Motor neuron (in vitro differentiated cells): ENCODE results near the gene ZFC3H1. TPM values are rescaled to one million over a fixed set of nuclear protein-coding genes. Genes with fewer than 3 reads are reported as not detected.
A peak's percentile ranks its signal among the peaks of the same experiment; 100 is the strongest.

Experiments
- ATAC-seq, 8 experiments: fragments of 200-7000 bp; cut with Tn5 transposase; replicated peaks in 6 of 8; 2 replicates each; pipeline ENCODE4 v1.8.0; 2021; ENCODE audit warnings: mild to moderate bottlenecking in 8 of 8, moderate library complexity in 8 of 8
- H3K27ac ChIP-seq, 2 donors: fragments of 250-450 bp; sonication (Bioruptor Pico); 2 replicates each; pipeline ENCODE4 v1.9.0; 2021; ENCODE audit warnings: antibody characterized with exemption in 2 of 2, mild to moderate bottlenecking in 2 of 2, moderate library complexity in 1 of 2
- H3K4me1 ChIP-seq, 2 donors: fragments of 250-450 bp; sonication (Bioruptor Pico); replicated peaks in 1 of 2; 2 replicates each; pipeline ENCODE4 v1.6.1; 2021; ENCODE audit warnings: antibody characterized with exemption in 2 of 2, mild to moderate bottlenecking in 2 of 2, moderate library complexity in 1 of 2
- H3K4me3 ChIP-seq, 5 donors: fragments of 250-450 bp; sonication (Bioruptor Pico); 2 replicates each; pipeline ENCODE4 v1.9.0; 2021; ENCODE audit warnings: antibody characterized with exemption in 5 of 5, mild to moderate bottlenecking in 5 of 5, moderate library complexity in 4 of 5
- WGBS, 10 experiments: fragments of 450-650 bp; shearing (Covaris generic); methylation state at CpG; one replicate each; pipeline ENCODE4 v1.0.0; 2022; 5-methylcytosine and 5-hydroxymethylcytosine counted together
- in situ Hi-C, 9 experiments: fragments of 400-800 bp; cut with MboI; loops; one replicate each; pipeline ENCODE4 v1.15.0; 2021; ENCODE audit warnings: low sequenced_read_pairs in 9 of 9, low pct_unique_long_range_greater_than_20kb in 2 of 9; ENCODE audit not compliant: unreplicated experiment in 9 of 9
- total RNA-seq, 8 experiments: library from RNA; unstranded; fragments of 300-600 nt; gene quantifications; 2 replicates each; pipeline versions ENCODE4 v1.2.3 to v1.2.4, GENCODE V29; 2022

Gene ZFC3H1
- total RNA-seq, 8 experiments from 2014 or later = 16.8 to 63.4 (median 27.9) TPM

DNA sequence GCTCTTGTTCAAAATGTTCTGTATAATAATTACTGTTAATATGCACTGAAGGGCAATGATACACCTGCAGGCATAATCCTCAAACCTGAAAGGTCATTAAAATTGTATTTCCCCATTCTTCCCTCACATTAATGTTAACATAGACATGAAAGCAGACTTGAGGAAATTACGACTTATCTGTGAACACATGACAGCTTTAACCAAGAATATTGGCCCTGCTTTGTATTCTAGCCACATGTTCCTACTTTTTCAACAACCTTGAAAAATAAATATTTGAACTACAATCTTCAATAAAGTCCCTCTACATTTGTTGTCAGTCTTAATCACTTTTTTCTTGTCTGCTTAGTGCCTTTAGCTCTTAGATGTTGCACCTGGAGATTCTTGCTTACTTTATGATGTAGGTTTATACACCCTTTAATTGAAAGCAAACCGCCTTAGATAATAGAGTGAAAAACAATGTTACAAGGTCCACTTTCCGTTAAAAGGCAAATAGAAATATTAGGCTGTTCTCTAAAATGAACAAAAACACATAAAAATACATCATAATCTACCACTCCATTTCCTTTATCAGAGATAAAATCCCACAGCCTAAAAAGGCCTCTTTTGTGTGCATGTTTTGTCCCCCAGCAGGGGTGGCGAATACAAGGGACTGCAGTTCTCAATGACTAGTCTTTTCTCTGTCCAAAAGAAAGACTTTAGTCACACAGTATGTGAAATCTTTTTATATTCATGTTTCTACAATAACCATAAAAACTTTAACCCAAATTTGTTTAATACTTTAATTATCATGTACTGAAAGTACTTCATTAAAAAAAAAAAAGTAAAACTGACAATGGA, 55.9 kb downstream of the ZFC3H1 start:
- in situ Hi-C loops = no loop called here
- no peaks in the 10 kb centered on the region for H3K4me1 ChIP-seq
- no peak overlapping the region for H3K4me3 ChIP-seq
- H3K27ac ChIP-seq = no peak overlapping the region
- 80 to 100% (median 95%) methylated on average over 1 to 4 of the region's 4 CpGs; no CpG with 5 or more reads in 2 of the 10 experiments for WGBS, 10 experiments
- ATAC-seq = no peak

DNA sequence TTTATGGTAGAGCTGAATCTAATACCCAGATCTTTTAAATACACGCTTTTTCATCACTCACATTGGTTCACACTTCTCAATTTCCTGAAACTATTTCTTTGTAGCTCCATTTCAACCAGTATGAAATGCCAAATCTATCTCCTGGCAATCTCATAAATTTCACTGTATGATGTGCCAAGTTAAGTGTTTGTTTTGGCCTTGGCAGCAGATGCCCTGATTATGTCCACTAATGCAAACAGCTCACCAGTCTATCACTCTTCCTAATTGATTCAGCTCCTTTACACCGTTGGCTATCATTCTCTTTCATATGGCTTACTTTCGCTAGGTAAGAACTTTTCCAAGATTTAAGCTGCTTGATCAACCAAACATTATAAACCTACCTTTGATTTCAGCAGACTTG, 58.6 kb downstream of the ZFC3H1 start:
- no peaks in the 10 kb centered on the region for H3K4me1 ChIP-seq
- in situ Hi-C loops = no loop called here
- H3K4me3 ChIP-seq = no peak overlapping the region
- WGBS, 10 experiments = 70 to 100% (median 91%) methylated on average over 1 to 3 of the region's 3 CpGs; no CpG with 5 or more reads in 2 of the 10 experiments
- ATAC-seq = peak in 1 of 8 experiments; percentile 69
- no peak overlapping the region for H3K27ac ChIP-seq

GRCh38 chr12:71602761-71603577, 60.7 kb downstream of the ZFC3H1 start:
- in situ Hi-C loops = no loop called here
- ATAC-seq = no peak

DNA sequence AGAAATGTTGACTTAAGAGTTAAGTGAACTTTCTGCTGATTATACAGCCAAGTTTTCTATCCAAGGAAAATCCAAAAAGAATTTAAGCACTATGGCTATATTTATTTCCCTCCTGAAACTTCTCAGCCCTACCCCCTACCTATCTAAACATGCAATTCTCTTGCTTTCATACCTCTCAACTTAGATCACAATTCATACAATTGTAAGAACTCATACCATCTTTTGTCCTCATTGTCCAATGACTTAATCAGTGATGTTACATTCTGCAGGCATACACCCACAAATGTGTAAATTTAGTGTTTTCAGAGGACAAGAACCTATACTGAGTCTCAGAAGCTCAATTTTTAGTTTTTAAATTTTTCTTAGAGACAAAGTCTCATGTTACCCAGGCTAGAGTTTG, 62.1 kb downstream of the ZFC3H1 start:
- ATAC-seq = no peak
- in situ Hi-C loops = no loop called here
- H3K4me1 ChIP-seq = no peaks in the 10 kb centered on the region
- H3K27ac ChIP-seq = no peak overlapping the region
- H3K4me3 ChIP-seq = no peak overlapping the region

More at GRCh38 chr12:71602761-71603577, 60.7 kb downstream of the ZFC3H1 start:
- Histone ChIP-seq H3K4me3 (no peak overlapping the region), H3K27ac (no peak overlapping the region), H3K4me1 (no peaks in the 10 kb centered on the region)
- 46 to 98% (median 88%) methylated on average over 3 to 9 of the region's 10 CpGs; no CpG with 5 or more reads in 1 of the 10 experiments for WGBS, 10 experiments

DNA sequence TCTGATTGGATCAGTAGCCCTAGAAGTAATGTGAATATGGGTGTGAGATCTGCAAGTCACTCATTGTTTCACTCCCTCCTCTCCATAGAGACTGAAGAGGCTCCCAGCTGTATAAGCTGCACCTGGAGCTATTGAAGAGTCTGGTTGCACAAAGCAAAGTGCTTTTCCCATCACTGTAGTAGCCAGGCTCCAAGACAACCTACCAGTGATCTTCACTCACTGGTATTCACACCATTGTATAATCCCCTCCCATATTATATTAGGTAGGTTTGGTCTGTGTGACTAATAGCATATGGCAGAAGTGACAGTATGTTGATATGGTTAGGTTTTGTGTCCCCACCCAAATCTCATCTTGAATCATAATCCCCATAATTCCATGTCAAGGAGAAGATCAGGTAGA, 64.4 kb downstream of the ZFC3H1 start:
- peak in 5 of 8 experiments; percentile 9 to 81 (median 60) for ATAC-seq
- in situ Hi-C loops = no loop called here
- H3K4me3 ChIP-seq = no peak overlapping the region
- no peak overlapping the region for H3K27ac ChIP-seq
- no peaks in the 10 kb centered on the region for H3K4me1 ChIP-seq

- in situ Hi-C loops = no loop called here
- 0 to 92% (median 43%) methylated on average over 1 to 5 of the region's 5 CpGs; no CpG with 5 or more reads in 1 of the 10 experiments for WGBS, 10 experiments
- Histone ChIP-seq H3K4me1 (no peaks in the 10 kb centered on the region), H3K4me3 (no peak overlapping the region), H3K27ac (no peak overlapping the region)
- peak in 3 of 8 experiments; percentile 63 to 77 (median 65) for ATAC-seq
These were observed 69.3 kb downstream of the ZFC3H1 start for GRCh38 chr12:71594214-71594948.

- H3K27ac ChIP-seq = no peak overlapping the region
- H3K4me3 ChIP-seq = no peak overlapping the region
- ATAC-seq = no peak
- 6 to 80% (median 55%) methylated on average over 1 to 3 of the region's 3 CpGs for WGBS, 10 experiments
- no peaks in the 10 kb centered on the region for H3K4me1 ChIP-seq
- in situ Hi-C loops = no loop called here
These were observed 70.8 kb downstream of the ZFC3H1 start for GRCh38 chr12:71592841-71593240.

GRCh38 chr12:71591601-71592000, 72.0 kb downstream of the ZFC3H1 start:
- H3K4me3 ChIP-seq = no peak overlapping the region
- in situ Hi-C loops = no loop called here
- no peak overlapping the region for H3K27ac ChIP-seq
- ATAC-seq = no peak
- no peaks in the 10 kb centered on the region for H3K4me1 ChIP-seq
- WGBS, 10 experiments = 0 to 86% (median 17%) methylated on average over 1 to 2 of the region's 2 CpGs; no CpG with 5 or more reads in 3 of the 10 experiments

GRCh38 chr12:71589478-71589881, 74.2 kb downstream of the ZFC3H1 start:
- 0 to 89% (median 75%) methylated on average over 1 to 4 of the region's 4 CpGs; no CpG with 5 or more reads in 1 of the 10 experiments for WGBS, 10 experiments
- Histone ChIP-seq H3K4me1 (no peaks in the 10 kb centered on the region), H3K27ac (no peak overlapping the region), H3K4me3 (no peak overlapping the region)
- in situ Hi-C loops = no loop called here
- ATAC-seq = no peak

DNA sequence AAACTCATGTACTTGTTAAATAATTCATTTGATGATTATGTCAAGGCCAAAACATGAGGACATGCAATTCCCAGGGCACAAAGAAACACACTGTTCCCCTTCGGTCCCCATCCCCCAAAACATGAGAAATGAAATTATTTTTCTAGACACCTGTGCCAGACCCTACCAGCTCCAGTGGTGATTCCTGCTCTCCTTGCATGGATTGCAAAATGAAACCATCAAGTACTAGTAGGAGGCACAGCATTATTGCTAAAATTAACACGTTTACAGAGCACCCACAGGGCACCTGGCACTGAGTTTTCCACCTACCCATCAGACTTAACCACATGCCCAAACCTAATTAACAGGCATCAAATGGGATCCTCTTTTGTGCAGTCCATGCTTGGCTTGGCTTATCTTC, 76.6 kb downstream of the ZFC3H1 start:
- WGBS, 10 experiments = 14 to 100% (median 69%) methylated on average over 1 to 2 of the region's 2 CpGs; no CpG with 5 or more reads in 4 of the 10 experiments
- no peaks in the 10 kb centered on the region for H3K4me1 ChIP-seq
- H3K27ac ChIP-seq = no peak overlapping the region
- ATAC-seq = no peak
- in situ Hi-C loops = no loop called here
- no peak overlapping the region for H3K4me3 ChIP-seq

DNA sequence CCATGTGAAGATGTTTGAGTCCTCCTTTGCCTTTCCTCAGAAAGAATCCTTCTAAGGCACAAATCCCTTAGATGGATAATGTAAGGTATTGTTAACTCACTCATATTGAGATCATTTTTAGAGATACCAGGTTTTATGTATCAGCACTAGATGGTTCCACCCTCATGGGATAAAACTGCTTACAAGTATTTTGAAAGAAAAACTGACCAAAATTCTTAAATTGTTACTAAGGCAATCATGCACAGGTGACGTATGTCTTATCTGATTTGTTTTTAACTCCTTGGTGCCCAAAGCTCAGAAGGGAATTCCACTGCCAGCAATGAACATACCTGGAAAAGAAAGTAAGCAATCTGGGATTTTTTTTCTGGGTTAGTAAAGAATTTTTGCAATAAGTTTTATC, 78.4 kb downstream of the ZFC3H1 start:
- Histone ChIP-seq H3K27ac (no peak overlapping the region), H3K4me1 (no peaks in the 10 kb centered on the region), H3K4me3 (no peak overlapping the region)
- 0 to 100% (median 71%) methylated on average over 1 of the region's 1 CpG; no CpG with 5 or more reads in 3 of the 10 experiments for WGBS, 10 experiments
- in situ Hi-C loops = no loop called here
- ATAC-seq = no peak

DNA sequence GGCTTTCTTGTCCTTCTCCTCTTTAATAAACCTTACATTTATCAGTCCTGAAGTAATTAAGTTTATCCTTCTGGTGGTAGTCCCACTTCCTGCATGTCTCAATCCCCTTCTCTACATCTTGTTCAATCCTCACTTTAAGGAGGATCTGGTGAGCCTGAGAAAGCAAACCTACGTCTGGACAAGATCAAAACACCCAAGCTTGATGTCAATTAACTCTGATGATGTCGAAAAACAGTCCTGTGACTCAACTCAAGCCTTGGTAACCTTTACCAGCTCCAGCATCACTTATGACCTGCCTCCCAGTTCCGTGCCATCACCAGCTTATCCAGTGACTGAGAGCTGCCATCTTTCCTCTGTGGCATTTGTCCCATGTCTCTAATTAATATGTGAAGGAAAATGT, 79.3 kb downstream of the ZFC3H1 start:
- no peak overlapping the region for H3K4me3 ChIP-seq
- in situ Hi-C loops = no loop called here
- H3K4me1 ChIP-seq = no peaks in the 10 kb centered on the region
- ATAC-seq = no peak
- H3K27ac ChIP-seq = no peak overlapping the region
- WGBS, 10 experiments = 0 to 100% (median 83%) methylated on average over 1 to 3 of the region's 3 CpGs; no CpG with 5 or more reads in 1 of the 10 experiments

DNA sequence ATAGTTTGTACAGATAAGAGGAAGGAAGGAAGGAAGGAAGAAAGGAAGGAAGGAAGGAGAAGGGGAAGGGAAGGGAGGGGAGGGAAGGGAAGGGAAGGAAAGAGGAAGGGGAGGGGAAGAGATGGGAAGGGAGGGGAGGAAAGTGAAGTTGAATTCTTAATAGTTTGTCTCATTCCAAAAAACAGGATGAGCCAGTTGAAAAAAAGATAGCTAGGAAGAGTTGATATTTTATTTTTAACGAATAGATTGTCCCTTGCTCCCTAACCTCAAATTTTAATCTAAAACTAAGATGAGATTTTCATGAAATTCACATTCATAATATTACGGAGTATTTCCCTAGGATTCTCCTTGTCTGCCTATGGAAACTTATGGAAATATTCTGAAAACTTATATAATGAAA, 80.7 kb downstream of the ZFC3H1 start:
- ATAC-seq = no peak
- in situ Hi-C loops = no loop called here
- WGBS, 10 experiments = 0 to 93% (median 80%) methylated on average over 1 to 2 of the region's 2 CpGs; no CpG with 5 or more reads in 3 of the 10 experiments
- no peak overlapping the region for H3K4me3 ChIP-seq
- no peak overlapping the region for H3K27ac ChIP-seq
- no peaks in the 10 kb centered on the region for H3K4me1 ChIP-seq
